SK-N-DZ (cell line): ENCODE data around the gene DBH.
"Not testable (repeated sequence)": the region's sequence is repeated elsewhere in the genome, so short reads cannot be mapped to it uniquely, and the experiment has no call there.

Experiments used
- DNase-seq: peaks from one replicate; pipeline ENCODE4 v3.0.0-alpha.2; 2015; ENCODE audit warnings: low spot score

DBH gene

DNA sequence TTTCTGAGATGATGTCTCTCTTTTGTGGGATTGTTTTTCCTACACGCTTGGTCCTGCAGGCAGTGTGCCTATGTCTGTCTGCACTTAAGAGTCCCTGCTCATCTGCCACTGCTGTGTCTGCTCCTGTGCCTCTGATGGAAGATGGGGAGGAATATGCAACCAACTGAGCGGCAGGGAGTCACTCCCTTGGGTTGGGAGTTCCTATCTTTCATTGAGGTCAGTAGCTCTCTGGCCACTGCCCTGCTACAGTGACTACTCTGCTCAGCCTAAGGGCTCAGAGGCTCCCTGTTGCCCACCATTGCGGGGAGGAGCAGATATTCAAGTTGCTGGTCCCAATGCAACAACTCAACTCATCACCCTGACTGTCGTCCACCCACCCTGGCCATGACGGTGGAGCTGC is 13.6 kb upstream of the DBH start:
- no peak for DNase-seq

GRCh38 chr9:133626008-133626407 is 10.2 kb upstream of the DBH start:
- DNase-seq = not testable (repeated sequence)

DNA sequence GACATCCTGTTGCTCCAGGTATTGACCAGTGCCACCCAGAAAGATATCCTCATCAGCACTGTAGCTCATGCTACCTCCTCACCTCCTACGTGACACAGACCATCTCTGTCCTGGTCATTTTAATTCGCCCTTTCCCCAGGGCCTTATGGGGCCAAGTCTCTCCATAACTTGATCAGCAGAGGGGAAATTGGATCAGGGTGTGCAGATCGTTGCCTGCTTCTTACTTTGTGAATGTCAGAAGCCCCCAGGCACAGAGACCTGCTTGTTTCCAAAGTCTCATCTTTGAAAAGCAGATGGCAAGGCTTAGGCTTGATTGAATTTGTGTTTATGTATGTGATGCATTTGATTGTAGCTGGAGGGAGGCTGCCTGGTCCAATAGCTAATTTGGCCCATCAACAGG is 8.8 kb upstream of the DBH start:
- peak; percentile 97 for DNase-seq

DNA sequence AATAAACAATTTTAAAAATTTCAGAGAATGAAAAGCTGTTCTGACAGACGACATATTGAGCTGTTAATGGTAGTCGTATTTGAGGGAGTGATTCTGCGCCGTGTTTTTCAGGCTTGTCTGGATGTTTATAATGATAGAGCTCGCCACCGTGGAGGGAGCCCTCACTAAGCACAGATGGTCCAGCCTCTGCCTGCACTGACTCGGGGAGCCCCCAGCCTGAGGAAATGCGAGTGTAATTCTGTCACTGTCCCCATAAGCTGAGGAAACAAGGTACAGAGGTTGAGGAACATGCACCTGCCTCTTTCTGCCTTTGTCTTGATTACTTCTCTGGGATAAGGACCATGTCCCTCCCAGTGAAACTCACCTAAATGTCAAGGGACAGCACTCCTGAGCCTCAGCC is 7.4 kb upstream of the DBH start:
- DNase-seq = no peak

- DNase-seq = no peak
Observed at GRCh38 chr9:133629221-133630110, 6.7 kb upstream of the DBH start.

GRCh38 chr9:133631111-133631510 is 5.1 kb upstream of the DBH start:
- DNase-seq = no peak

- DNase-seq = peak; percentile 59
Observed at GRCh38 chr9:133632806-133633680, 3.1 kb upstream of the DBH start.

DNA sequence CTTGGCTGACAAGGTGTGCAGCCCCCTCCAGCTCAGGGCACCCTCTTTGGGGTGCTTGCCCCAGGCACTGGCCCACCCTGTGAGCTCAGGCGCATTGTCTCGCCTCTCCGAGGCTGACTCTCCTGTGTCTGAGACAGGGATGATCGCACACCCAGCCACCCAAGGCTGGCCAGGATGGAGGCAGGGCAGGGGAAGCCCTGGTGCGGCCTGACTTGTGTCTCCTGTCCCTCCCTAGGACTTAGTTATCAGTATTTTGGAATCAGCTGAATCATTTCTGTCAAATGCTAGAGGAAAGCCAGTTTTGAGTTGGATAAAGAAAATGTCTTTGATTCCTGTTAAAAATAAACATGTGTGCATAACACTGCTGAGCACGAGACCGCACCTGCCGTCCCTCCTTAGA is 2.5 kb upstream of the DBH start:
- DNase-seq = no peak

DNA sequence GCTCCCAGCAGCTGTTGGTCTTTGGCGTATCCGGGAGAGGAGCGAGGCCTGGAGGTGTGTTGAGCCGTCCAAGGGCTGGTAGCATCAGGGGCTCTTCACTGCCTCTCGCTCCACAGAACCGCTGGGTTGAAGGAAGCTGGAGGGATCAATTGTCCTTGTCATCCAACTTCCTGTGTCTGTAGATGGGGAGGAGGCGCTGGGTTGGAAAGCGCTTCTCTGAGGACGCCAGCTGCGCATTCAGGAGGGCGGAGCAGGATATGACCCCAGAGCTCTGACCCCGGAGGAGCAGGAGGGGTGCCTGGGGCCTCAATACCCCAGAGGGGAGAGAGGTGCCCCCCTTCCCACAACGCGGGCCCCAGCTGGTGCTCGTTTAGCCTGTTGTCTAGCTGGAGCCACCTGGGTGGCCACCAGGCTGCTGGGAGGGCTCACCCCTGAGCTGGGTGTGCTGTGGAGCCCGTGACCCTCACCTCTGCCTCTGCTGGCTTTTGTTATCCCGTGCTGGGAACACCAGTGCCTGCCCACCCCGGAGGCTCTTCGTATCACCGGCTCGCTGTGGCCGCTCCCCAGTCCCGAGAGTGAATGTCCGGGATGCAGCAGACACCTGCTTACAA is 2.0 kb upstream of the DBH start:
- peak; percentile 83 for DNase-seq

DNA sequence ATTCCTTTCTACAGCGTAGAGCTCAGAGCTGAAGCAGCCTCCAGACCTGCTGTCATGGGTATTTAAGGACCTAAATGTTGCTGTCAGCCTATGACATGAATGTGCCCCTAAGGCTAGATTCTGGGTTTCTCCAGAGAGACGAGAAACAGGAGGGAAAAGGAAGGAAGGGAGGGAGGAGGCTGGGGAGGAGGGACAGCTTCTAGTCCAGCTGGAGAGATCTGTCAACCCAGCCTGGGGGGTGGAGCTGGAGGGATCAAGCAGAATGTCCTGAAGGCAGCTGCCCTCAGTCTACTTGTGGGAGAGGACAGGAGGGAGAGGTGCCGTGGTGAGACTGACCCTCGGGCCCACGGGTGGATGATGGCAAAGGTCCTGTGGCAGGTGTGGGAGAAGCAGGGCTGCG is 1.1 kb upstream of the DBH start:
- peak; percentile 71 for DNase-seq

DNA sequence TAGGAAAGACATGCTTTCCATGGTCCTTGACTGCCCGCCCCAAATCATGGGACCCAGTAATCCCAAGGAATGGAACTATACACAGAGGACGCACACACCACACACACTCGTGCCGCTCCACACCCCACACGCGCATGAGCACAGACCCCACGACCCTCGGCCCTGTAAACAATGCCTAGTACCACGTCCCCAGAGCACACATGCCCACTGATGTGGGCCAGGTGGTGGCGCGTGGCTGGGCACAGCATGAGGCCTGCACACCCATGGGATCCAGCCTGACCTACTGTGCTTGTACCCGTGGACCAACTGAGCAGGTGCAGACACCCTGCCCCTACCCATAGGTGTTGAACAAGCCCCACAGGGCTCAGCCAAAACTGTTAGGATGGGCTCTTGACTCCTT is 739 bp downstream of the DBH start:
- no peak for DNase-seq

DNA sequence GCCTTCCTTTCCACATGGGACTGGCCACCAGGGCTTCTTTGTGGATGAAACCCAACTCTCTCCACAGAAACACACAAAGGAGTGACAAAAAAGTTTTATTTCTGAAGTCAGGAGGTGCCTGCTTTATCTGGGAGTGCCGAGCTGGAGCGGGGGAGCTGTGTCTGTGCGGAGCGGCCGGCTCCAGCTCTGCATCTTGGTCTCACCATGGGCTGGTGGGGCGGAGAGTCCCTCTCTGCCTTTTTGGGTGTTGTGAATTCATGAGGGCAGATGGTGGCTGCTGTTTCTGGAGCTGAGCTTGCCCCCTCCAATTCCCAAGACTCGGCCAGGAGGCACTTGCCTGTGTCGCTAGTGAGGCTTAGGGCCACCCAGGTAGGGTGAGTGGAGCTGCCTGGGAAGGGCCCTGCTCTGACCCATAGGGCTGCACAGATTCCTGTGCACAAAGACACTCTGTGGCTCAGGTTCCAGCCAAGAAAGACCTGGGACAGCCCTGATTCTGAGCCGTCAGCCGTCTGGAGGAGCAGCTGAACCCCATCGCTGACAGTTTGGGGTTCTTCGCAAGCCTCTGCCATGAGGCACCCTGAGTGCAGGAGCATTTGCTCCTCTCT is 1.4 kb downstream of the DBH start:
- DNase-seq = no peak

DNA sequence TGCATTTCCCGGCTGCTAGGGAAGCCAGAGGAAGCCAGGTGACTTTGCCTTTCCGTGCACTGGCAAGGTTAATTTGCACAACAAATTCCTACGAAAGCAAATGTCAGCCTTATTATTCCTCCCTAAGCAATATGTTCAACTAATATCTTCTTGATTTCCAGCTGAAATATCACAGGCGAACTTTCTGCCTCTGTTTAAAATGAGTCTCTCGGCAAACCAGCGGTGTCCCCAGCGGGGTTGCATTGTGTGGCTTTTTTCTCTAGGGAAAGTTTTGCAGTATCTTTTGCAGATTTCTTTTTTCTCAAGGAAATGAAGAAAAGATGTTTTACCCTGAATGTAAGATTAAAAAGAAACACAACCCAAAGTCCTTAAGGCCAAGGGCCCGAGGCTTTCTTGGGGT is 1.9 kb downstream of the DBH start:
- DNase-seq = no peak

GRCh38 chr9:133638711-133639110 is 2.5 kb downstream of the DBH start:
- DNase-seq = no peak

DNA sequence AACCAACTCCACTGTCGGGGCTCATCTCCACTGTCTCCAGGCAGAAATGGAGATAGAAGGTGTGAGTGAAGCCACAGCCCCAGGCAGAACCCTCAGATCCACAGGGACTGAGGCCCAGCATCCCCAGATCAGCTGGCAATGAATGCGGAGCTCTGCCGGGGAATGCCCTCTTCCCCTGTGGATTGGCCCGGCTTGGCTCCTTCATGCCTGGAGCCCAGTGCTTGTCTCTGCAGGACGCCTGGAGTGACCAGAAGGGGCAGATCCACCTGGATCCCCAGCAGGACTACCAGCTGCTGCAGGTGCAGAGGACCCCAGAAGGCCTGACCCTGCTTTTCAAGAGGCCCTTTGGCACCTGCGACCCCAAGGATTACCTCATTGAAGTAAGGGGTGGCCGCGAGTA is 3.5 kb downstream of the DBH start:
- no peak for DNase-seq

DNA sequence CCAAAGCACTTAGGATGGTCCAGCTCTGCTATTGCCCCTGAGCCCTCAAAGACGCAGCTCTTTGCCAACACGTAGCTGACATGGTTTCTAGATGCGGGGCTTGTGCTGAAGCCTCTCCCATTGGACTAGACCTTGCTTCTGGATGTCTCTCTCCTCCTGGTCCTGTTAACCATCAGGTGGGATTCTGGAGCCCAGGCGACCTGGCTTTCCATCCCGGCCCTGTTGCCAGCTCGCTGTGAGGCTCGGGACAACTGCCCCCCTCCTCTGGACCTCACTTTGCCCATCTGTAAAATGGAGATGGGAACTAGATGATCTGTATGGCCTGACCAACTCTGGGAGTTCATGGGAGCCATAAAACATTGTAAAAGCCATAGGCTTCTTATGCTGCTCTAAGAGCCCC is 4.0 kb downstream of the DBH start:
- no peak for DNase-seq

GRCh38 chr9:133640580-133641395 is 4.6 kb downstream of the DBH start:
- DNase-seq = no peak

- no peak for DNase-seq
Observed at GRCh38 chr9:133641396-133641655, 5.2 kb downstream of the DBH start.

GRCh38 chr9:133641861-133642595 is 5.9 kb downstream of the DBH start:
- DNase-seq = no peak

GRCh38 chr9:133642708-133643361 is 6.7 kb downstream of the DBH start:
- no peak for DNase-seq
